Pancreas (tissue), 10 donors: ENCODE measurements around the gene CDH2. TPM values are rescaled to one million over a fixed set of nuclear protein-coding genes. Genes with fewer than 3 reads are reported as not detected.

Source experiments
- ATAC-seq, 4 donors: fragments of 200-7000 bp; cut with Tn5 transposase; one replicate each; pipeline versions ENCODE4 v1.8.0 to v1.9.1; 2020; ENCODE audit warnings: mild to moderate bottlenecking in 4 of 4, moderate library complexity in 4 of 4
- DNase-seq, 6 donors: peaks; one replicate each; pipeline ENCODE4 v3.0.0-alpha.2; 2020
- FAIRE-seq: peaks from 2 replicates; lab custom pipeline; 2012; peaks lifted over from hg19 to GRCh38; lab: Jason Lieb, UNC
- H3K27ac ChIP-seq, 4 donors: fragments of 200-600 bp; sonication (generic); 1 replicate in 3 of 4; 2 replicates in 1 of 4; pipeline versions ENCODE4 v1.5.0 to v1.8.0; 2020
- H3K27me3 ChIP-seq, 4 donors: fragments of 200-600 bp; one replicate each; pipeline ENCODE4 v1.8.0; 2021
- H3K36me3 ChIP-seq, 3 donors: fragments of 200-600 bp; sonication (generic) in 1 of 3; one replicate each; pipeline versions ENCODE4 v1.5.0 to v1.8.0; 2020 to 2021
- H3K4me1 ChIP-seq, 3 donors: fragments of 200-600 bp; one replicate each; pipeline ENCODE4 v1.8.0; 2021
- H3K4me3 ChIP-seq, 4 donors: fragments of 200-600 bp; sonication (generic) in 2 of 4; one replicate each; pipeline versions ENCODE4 v1.5.0 to v1.8.0; 2020 to 2021
- H3K9me3 ChIP-seq, 4 donors: fragments of 200-600 bp; one replicate each; pipeline ENCODE4 v1.8.0; 2021
- CTCF ChIP-seq, 4 donors: fragments of 200-600 bp; sonication (generic) in 3 of 4; IDR thresholded peaks; one replicate each; pipeline versions ENCODE4 v1.5.0 to v1.8.0; 2021; ENCODE audit warnings: antibody characterized with exemption in 4 of 4
- WGBS, 2 donors: extraction: QIAGEN DNeasy Blood & Tissue Kit; methylation state at CpG; one replicate each; pipeline ENCODE4 v1.1.7; 2013; 5-methylcytosine and 5-hydroxymethylcytosine counted together
- intact Hi-C, 3 donors: fragments of 100-400 bp; cut with DNase I; formaldehyde crosslinking; loops; one replicate each; pipeline versions ENCODE4 v1.11.1 to v1.14.2; 2022
- polyA plus RNA-seq, 2 donors: library from polyadenylated mRNA; stranded (reverse); fragments of 200-250 nt; gene quantifications; one replicate each; pipeline ENCODE4 v1.2.3, GENCODE V29; 2013
- total RNA-seq, 6 donors: library from RNA; stranded (reverse); fragmentation: NEBNext Ultra II Directional in 4 of 6; extraction: Animal tissue kit (Norgen Biotek cat#: 25700) in 4 of 6; gene quantifications; one replicate each; pipeline versions ENCODE4 v1.2.1 to v1.2.4, GENCODE V29; 2021 to 2023
- donor health status: healthy with polysubstance abuse.
- donor health status: DM: no; HTN: no; CAD: no; lungs with moderate emphysema.
- donor health status: DM: no; HTN: no; CAD: no.
- donor health status: control.
- donor health status: control.
- donor health status: Bipolar disorder and iron deficiency.
- donor health status: DM: yes; HTN: yes; CAD: no.
- donor health status: DM: no; HTN: no; CAD: no.
- donor health status: DM: no; HTN: no; CAD: no.
- donor health status: DM: yes; HTN: yes; CAD: no.

CDH2 gene
- total and polyA plus RNA-seq, 8 donors = 0.15 to 2.9 (median 0.93) TPM

GRCh38 chr18:28150925-28151324 lies 26.0 kb downstream of the CDH2 start:
- no peak for ATAC-seq
- FAIRE-seq = no peak
- no peak for DNase-seq
- H3K36me3 ChIP-seq = no peaks in the 10 kb centered on the region
- H3K27me3 ChIP-seq = no peaks in the 10 kb centered on the region
- TF ChIP-seq CTCF (IDR thresholded peaks at IDR 0.05) = no peak
- no peaks in the 10 kb centered on the region for H3K4me1 ChIP-seq
- intact Hi-C loops = no loop called here
- H3K27ac ChIP-seq = no peak overlapping the region
- 51 to 57% methylated on average over 1 of the region's 1 CpG for WGBS, 2 donors
- H3K9me3 ChIP-seq = no peaks in the 10 kb centered on the region
- no peak overlapping the region for H3K4me3 ChIP-seq

DNA sequence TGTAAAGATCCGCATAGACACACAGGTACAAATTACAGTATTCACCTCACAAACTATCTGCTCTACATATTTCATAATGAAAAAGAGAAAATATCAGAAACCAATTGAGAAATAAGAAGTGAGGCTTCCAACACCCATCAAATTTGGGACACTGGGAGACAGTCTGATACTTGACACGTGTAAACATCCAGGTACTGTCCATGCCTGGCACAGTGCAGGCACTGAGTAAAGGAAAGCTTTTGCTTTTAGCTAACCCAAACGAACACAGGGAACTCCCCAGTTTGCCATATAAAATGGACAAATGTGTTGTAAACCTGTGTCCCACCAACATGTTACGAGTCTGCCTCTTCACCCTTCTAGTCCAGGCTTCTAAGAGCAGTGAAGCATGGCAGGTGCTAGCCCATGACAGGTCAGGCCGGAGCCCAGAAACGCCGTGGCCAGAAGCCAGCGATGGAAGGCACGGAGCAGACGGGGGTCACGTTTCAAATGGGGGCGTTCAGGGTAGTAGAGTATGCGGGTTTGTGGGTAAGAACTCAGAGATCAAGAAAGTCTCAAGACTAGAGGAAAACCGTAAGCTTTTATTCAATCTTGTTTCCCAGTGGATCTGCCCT lies 27.0 kb downstream of the CDH2 start:
- no peak for FAIRE-seq
- H3K4me1 ChIP-seq = no peaks in the 10 kb centered on the region
- H3K4me3 ChIP-seq = no peak overlapping the region
- intact Hi-C loops = no loop called here
- 62 to 73% methylated on average over 14 of the region's 14 CpGs for WGBS, 2 donors
- H3K27me3 ChIP-seq = no peaks in the 10 kb centered on the region
- H3K27ac ChIP-seq = no peak overlapping the region
- ATAC-seq = no peak
- no peaks in the 10 kb centered on the region for H3K36me3 ChIP-seq
- DNase-seq = no peak
- H3K9me3 ChIP-seq = no peaks in the 10 kb centered on the region
- no peak for TF ChIP-seq CTCF (IDR thresholded peaks at IDR 0.05)

DNA sequence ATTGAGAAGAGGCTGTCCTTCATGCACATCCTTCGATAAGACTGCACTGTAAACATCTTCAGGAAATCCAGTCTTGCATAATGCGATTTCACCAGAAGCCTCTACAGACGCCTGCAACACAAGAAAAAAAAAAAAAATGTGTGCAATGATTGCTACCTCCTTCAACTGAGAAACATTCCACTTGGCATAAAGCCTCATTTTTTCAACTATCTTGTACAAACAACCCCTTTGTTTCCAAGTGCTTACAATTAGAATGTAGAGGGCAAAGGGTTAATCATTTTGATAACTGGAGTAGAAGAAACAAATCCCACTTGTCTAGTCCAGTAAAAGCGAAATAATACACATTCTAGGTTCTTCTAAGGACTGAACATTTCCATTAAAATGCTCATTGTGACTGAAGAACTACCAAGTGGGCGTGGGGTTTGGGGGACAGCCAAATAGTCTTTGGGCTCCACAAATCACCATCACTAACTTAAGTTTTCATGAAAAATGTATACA lies 29.2 kb downstream of the CDH2 start:
- FAIRE-seq (no peak), DNase-seq (no peak), ATAC-seq (no peak)
- Histone ChIP-seq H3K4me3 (no peak overlapping the region), H3K9me3 (no peaks in the 10 kb centered on the region), H3K36me3 (no peaks in the 10 kb centered on the region), H3K4me1 (no peaks in the 10 kb centered on the region), H3K27me3 (no peaks in the 10 kb centered on the region), H3K27ac (no peak overlapping the region)
- TF ChIP-seq CTCF (IDR thresholded peaks at IDR 0.05) = no peak
- 35 to 36% methylated on average over 5 of the region's 5 CpGs for WGBS, 2 donors
- intact Hi-C loops = no loop called here

- DNase-seq (no peak), ATAC-seq (no peak), FAIRE-seq (no peak)
- no peaks in the 10 kb centered on the region for H3K4me1 ChIP-seq
- no peak for TF ChIP-seq CTCF (IDR thresholded peaks at IDR 0.05)
- no peak overlapping the region for H3K4me3 ChIP-seq
- no peak overlapping the region for H3K27ac ChIP-seq
- no peaks in the 10 kb centered on the region for H3K36me3 ChIP-seq
- H3K27me3 ChIP-seq = no peaks in the 10 kb centered on the region
- no peaks in the 10 kb centered on the region for H3K9me3 ChIP-seq
- 36 to 47% methylated on average over 2 of the region's 2 CpGs for WGBS, 2 donors
- intact Hi-C loops = no loop called here
These were observed 33.2 kb downstream of the CDH2 start for GRCh38 chr18:28143725-28144124.

DNA sequence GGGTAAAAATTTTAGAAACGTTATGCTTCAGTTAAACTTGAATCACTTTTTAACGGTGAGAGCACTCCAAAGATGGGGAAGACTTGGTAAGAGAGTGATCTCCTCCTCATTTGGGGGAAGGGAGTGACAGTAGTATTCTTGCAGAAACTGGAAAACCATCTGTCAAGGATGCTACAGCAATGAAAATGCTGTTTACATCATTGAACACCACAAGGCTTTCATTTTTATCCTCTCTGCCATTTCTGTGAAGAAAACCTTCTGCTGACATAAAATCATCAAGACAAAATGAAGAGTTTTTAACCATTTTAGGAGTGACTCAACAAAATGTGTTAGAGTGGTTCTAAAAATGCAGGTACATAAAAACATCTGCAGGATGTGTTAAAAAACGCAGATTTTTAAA lies 38.1 kb downstream of the CDH2 start:
- H3K4me1 ChIP-seq = no peaks in the 10 kb centered on the region
- H3K27ac ChIP-seq = no peak overlapping the region
- ATAC-seq (no peak), FAIRE-seq (no peak), DNase-seq (no peak)
- intact Hi-C loops = no loop called here
- no peak overlapping the region for H3K4me3 ChIP-seq
- no peaks in the 10 kb centered on the region for H3K9me3 ChIP-seq
- 59 to 70% methylated on average over 3 of the region's 3 CpGs for WGBS, 2 donors
- no peaks in the 10 kb centered on the region for H3K36me3 ChIP-seq
- TF ChIP-seq CTCF (IDR thresholded peaks at IDR 0.05) = no peak
- H3K27me3 ChIP-seq = no peaks in the 10 kb centered on the region
